HG02852 (cell line): Measurements from ENCODE around the gene LEFTY1.
"Not testable (repeated sequence)": the region's sequence is repeated elsewhere in the genome, so short reads cannot be mapped to it uniquely, and the experiment has no call there.

Experiments
- ATAC-seq: cut with Tn5 transposase; IDR thresholded peaks from one replicate; pipeline ENCODE4 v1.9.1; 2021; ENCODE audit warnings: mild to moderate bottlenecking, moderate library complexity; ENCODE audit not compliant: unreplicated experiment

LEFTY1 gene

GRCh38 chr1:225851805-225852204, 37.1 kb downstream of the LEFTY1 start:
- ATAC-seq: peak; percentile 52

GRCh38 chr1:225850370-225850769, 38.6 kb downstream of the LEFTY1 start:
- ATAC-seq: no peak

- ATAC-seq: no peak
Measured at GRCh38 chr1:225849925-225850324, 39.0 kb downstream of the LEFTY1 start.

GRCh38 chr1:225848030-225848955, 40.7 kb downstream of the LEFTY1 start:
- peak; percentile 59 for ATAC-seq

- ATAC-seq: peak; percentile 3
Measured at GRCh38 chr1:225847610-225848009, 41.3 kb downstream of the LEFTY1 start.

GRCh38 chr1:225846331-225847310, 42.3 kb downstream of the LEFTY1 start:
- ATAC-seq: no peak

- no peak for ATAC-seq
Measured at GRCh38 chr1:225845571-225846259, 43.2 kb downstream of the LEFTY1 start.

- ATAC-seq: no peak
Measured at GRCh38 chr1:225845097-225845496, 43.8 kb downstream of the LEFTY1 start.

GRCh38 chr1:225844236-225845061, 44.5 kb downstream of the LEFTY1 start:
- ATAC-seq: no peak

GRCh38 chr1:225843426-225843795, 45.5 kb downstream of the LEFTY1 start:
- ATAC-seq: no peak

GRCh38 chr1:225842788-225843425, 46.0 kb downstream of the LEFTY1 start:
- ATAC-seq: no peak

GRCh38 chr1:225842074-225842473, 46.9 kb downstream of the LEFTY1 start:
- ATAC-seq: no peak

GRCh38 chr1:225840713-225841112, 48.2 kb downstream of the LEFTY1 start:
- ATAC-seq: no peak

GRCh38 chr1:225840223-225840610, 48.7 kb downstream of the LEFTY1 start:
- no peak for ATAC-seq

GRCh38 chr1:225838793-225839192, 50.2 kb downstream of the LEFTY1 start:
- ATAC-seq: no peak

- ATAC-seq: not testable (repeated sequence)
Measured at GRCh38 chr1:225836296-225836695, 52.6 kb downstream of the LEFTY1 start.
